GM12878 (cell line): ENCODE measurements around the gene ZBTB48.

Experiments used
- CHD2 ChIP-seq: IDR thresholded peaks from 2 replicates; pipeline ENCODE4 v1.6.1; 2011; ENCODE audit warnings: low read depth, low read length, improper control_type of control experiment, borderline replicate concordance
- EP300 ChIP-seq, 2 experiments: fragments of 150-350 bp in 1 of 2; IDR thresholded peaks; 2 replicates each; pipeline ENCODE4 v1.6.1; 2011 to 2012; ENCODE audit warnings: low read depth in 2 of 2, low read length in 2 of 2, borderline replicate concordance in 1 of 2, improper control_type of control experiment in 1 of 2, inconsistent platforms in 1 of 2; ENCODE audit not compliant: control insufficient read depth in 1 of 2
- ESRRA ChIP-seq: IDR thresholded peaks from 2 replicates; pipeline ENCODE4 v1.6.1; 2012; ENCODE audit warnings: mild to moderate bottlenecking, low read length, improper control_type of control experiment
- PAX5 ChIP-seq: IDR thresholded peaks from 2 replicates; pipeline ENCODE4 v1.6.1; 2011; ENCODE audit warnings: low read depth, low read length, borderline replicate concordance
- POLR2A ChIP-seq: IDR thresholded peaks from 2 replicates; pipeline ENCODE4 v1.6.1; 2011; ENCODE audit warnings: low read depth, mild to moderate bottlenecking, low read length
- POLR2AphosphoS5 ChIP-seq: IDR thresholded peaks from 2 replicates; pipeline ENCODE4 v1.6.1; 2011; ENCODE audit warnings: mild to moderate bottlenecking, low read length, inconsistent platforms
- RAD51 ChIP-seq: fragments of 450-650 bp; IDR thresholded peaks from 2 replicates; pipeline ENCODE4 v1.6.1; 2016; ENCODE audit warnings: moderate library complexity, mild to moderate bottlenecking, inconsistent platforms
- YY1 ChIP-seq: IDR thresholded peaks from 2 replicates; pipeline ENCODE4 v1.6.1; 2011; ENCODE audit warnings: low read depth, mild to moderate bottlenecking, low read length
- TF ChIP-seq, protein P1 (sequence below), 3 experiments: IDR thresholded peaks in 2 of 3; conservative IDR thresholded peaks in 1 of 3; 2 replicates each; pipeline ENCODE4 v1.5.1; 2011; ENCODE audit warnings: low read depth in 3 of 3, low read length in 3 of 3, mild to moderate bottlenecking in 3 of 3, control low read depth in 2 of 3, moderate library complexity in 2 of 3, inconsistent platforms in 1 of 3, mixed read lengths in 1 of 3; ENCODE audit not compliant: control insufficient read depth in 2 of 3, insufficient read depth in 1 of 3; ENCODE audit errors: extremely low read depth in 1 of 3
- TF ChIP-seq, protein P2 (sequence below): fragments of 450-650 bp; IDR thresholded peaks from 2 replicates; pipeline ENCODE4 v1.6.1; 2014; ENCODE audit warnings: mild to moderate bottlenecking
- TF ChIP-seq, protein P3 (sequence below): IDR thresholded peaks from 2 replicates; pipeline ENCODE4 v1.6.1; 2012; ENCODE audit warnings: low read depth, low read length, improper control_type of control experiment
- TF ChIP-seq, protein P4 (sequence below): fragments of 150-350 bp; IDR thresholded peaks from 2 replicates; pipeline ENCODE4 v1.6.1; 2016; ENCODE audit warnings: low read depth, low read length

DNA sequence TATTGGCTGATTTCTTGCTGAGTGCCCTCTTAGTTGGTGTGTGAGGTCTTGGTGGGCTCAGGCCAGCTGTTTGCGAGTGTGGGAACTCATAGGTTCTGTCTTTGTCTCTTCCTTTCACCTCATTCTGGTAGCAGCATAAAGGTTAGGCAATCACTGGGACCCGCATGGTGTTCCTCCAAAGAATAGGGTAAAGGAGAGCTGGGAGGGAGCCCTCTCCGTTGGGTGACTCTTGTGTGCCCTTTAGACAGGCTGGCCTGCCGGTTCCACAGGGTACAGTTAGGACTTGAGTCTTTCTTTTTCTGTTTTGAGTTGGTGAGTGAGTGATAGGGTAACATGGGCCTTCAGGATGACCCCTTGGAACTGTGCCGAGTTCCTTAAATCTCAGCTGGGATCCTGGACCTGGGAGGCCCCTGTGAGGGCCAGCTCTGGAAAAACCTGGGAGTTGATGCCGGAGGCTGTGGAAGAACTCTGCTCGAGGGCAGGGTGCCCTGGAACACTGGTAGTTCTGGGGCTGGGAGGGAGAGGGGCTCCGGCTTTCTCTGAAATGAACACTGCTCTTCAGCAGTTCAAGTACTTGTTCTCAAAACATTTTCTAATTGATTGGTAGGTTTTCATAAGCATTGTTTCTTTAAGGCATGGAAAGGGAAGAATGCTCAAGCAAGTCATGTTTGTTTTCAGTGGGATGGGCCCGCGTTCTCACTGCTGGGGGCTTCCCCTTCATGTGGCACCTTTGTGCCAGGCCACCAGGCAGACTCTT, 42.8 kb downstream of the ZBTB48 start:
- TF ChIP-seq CHD2 (no peak), YY1 (no peak), PAX5 (no peak), POLR2AphosphoS5 (no peak), POLR2A (no peak), ESRRA (no peak), EP300 (IDR thresholded peaks at IDR 0.05; ENCODE audit: borderline replicate concordance in 1 of 2, control insufficient read depth in 1 of 2, low read depth in 2 of 2, low read length in 2 of 2) (no peak), RAD51 (no peak)
- TF ChIP-seq, protein P1, sequence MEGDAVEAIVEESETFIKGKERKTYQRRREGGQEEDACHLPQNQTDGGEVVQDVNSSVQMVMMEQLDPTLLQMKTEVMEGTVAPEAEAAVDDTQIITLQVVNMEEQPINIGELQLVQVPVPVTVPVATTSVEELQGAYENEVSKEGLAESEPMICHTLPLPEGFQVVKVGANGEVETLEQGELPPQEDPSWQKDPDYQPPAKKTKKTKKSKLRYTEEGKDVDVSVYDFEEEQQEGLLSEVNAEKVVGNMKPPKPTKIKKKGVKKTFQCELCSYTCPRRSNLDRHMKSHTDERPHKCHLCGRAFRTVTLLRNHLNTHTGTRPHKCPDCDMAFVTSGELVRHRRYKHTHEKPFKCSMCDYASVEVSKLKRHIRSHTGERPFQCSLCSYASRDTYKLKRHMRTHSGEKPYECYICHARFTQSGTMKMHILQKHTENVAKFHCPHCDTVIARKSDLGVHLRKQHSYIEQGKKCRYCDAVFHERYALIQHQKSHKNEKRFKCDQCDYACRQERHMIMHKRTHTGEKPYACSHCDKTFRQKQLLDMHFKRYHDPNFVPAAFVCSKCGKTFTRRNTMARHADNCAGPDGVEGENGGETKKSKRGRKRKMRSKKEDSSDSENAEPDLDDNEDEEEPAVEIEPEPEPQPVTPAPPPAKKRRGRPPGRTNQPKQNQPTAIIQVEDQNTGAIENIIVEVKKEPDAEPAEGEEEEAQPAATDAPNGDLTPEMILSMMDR (IDR thresholded peaks at IDR 0.05 in 2 of 3, conservative IDR thresholded peaks at IDR 0.05 in 1 of 3; ENCODE audit: control insufficient read depth in 2 of 3, extremely low read depth in 1 of 3, insufficient read depth in 1 of 3, low read depth in 3 of 3, low read length in 3 of 3): no peak
- TF ChIP-seq, protein P2, sequence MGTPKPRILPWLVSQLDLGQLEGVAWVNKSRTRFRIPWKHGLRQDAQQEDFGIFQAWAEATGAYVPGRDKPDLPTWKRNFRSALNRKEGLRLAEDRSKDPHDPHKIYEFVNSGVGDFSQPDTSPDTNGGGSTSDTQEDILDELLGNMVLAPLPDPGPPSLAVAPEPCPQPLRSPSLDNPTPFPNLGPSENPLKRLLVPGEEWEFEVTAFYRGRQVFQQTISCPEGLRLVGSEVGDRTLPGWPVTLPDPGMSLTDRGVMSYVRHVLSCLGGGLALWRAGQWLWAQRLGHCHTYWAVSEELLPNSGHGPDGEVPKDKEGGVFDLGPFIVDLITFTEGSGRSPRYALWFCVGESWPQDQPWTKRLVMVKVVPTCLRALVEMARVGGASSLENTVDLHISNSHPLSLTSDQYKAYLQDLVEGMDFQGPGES: no peak
- TF ChIP-seq, protein P3, sequence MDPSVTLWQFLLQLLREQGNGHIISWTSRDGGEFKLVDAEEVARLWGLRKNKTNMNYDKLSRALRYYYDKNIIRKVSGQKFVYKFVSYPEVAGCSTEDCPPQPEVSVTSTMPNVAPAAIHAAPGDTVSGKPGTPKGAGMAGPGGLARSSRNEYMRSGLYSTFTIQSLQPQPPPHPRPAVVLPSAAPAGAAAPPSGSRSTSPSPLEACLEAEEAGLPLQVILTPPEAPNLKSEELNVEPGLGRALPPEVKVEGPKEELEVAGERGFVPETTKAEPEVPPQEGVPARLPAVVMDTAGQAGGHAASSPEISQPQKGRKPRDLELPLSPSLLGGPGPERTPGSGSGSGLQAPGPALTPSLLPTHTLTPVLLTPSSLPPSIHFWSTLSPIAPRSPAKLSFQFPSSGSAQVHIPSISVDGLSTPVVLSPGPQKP: no peak
- TF ChIP-seq, protein P4, sequence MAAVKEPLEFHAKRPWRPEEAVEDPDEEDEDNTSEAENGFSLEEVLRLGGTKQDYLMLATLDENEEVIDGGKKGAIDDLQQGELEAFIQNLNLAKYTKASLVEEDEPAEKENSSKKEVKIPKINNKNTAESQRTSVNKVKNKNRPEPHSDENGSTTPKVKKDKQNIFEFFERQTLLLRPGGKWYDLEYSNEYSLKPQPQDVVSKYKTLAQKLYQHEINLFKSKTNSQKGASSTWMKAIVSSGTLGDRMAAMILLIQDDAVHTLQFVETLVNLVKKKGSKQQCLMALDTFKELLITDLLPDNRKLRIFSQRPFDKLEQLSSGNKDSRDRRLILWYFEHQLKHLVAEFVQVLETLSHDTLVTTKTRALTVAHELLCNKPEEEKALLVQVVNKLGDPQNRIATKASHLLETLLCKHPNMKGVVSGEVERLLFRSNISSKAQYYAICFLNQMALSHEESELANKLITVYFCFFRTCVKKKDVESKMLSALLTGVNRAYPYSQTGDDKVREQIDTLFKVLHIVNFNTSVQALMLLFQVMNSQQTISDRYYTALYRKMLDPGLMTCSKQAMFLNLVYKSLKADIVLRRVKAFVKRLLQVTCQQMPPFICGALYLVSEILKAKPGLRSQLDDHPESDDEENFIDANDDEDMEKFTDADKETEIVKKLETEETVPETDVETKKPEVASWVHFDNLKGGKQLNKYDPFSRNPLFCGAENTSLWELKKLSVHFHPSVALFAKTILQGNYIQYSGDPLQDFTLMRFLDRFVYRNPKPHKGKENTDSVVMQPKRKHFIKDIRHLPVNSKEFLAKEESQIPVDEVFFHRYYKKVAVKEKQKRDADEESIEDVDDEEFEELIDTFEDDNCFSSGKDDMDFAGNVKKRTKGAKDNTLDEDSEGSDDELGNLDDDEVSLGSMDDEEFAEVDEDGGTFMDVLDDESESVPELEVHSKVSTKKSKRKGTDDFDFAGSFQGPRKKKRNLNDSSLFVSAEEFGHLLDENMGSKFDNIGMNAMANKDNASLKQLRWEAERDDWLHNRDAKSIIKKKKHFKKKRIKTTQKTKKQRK: no peak
